GM12865 (cell line): ENCODE measurements around the gene PREX1.

Experiments used
- DNase-seq: peaks from one replicate; pipeline ENCODE4 v3.0.0; 2010; ENCODE audit warnings: low read depth
- H3K4me3 ChIP-seq: 2 replicates; pipeline ENCODE4 v1.5.1; 2011; ENCODE audit warnings: mild to moderate bottlenecking, low read depth, low read length, control low read depth
- CTCF ChIP-seq: IDR thresholded peaks from 2 replicates; pipeline ENCODE4 v1.5.1; 2011; ENCODE audit warnings: low read length, control low read depth, low read depth, inconsistent platforms; ENCODE audit not compliant: insufficient read depth; ENCODE audit errors: missing control alignments

The PREX1 gene

GRCh38 chr20:48728042-48728825, 99.6 kb downstream of the PREX1 start:
- no peak for DNase-seq
- no peak for TF ChIP-seq CTCF
- no peak overlapping the region for H3K4me3 ChIP-seq

GRCh38 chr20:48727226-48727625, 100.6 kb downstream of the PREX1 start:
- no peak for TF ChIP-seq CTCF
- no peak overlapping the region for H3K4me3 ChIP-seq
- DNase-seq, result no peak

- TF ChIP-seq CTCF, result no peak
- H3K4me3 ChIP-seq, result no peak overlapping the region
- DNase-seq, result peak; percentile 47
Observed at GRCh38 chr20:48725555-48725991, 102.2 kb downstream of the PREX1 start.

GRCh38 chr20:48724891-48725554, 102.8 kb downstream of the PREX1 start:
- no peak overlapping the region for H3K4me3 ChIP-seq
- no peak for DNase-seq
- no peak for TF ChIP-seq CTCF

DNA sequence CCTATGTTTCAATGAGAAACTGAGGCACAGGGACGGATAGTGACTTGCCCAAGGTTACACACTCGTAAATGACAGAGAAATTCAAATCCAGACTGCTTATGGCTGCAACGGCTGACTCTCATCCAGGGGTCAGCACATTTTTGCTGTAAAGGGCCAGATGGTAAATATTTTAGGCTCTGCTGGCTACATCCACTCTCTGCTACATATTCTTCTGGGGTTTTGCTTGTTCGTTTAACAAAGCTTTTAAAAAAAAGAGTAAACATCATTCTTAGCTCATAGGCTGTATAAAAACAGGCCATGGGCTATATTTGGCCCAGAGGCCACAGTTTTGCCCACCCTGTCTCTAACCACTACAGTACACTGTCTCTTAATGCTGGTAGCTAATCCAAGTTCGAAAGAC, 103.4 kb downstream of the PREX1 start:
- DNase-seq, result no peak
- H3K4me3 ChIP-seq, result no peak overlapping the region
- TF ChIP-seq CTCF, result no peak

DNA sequence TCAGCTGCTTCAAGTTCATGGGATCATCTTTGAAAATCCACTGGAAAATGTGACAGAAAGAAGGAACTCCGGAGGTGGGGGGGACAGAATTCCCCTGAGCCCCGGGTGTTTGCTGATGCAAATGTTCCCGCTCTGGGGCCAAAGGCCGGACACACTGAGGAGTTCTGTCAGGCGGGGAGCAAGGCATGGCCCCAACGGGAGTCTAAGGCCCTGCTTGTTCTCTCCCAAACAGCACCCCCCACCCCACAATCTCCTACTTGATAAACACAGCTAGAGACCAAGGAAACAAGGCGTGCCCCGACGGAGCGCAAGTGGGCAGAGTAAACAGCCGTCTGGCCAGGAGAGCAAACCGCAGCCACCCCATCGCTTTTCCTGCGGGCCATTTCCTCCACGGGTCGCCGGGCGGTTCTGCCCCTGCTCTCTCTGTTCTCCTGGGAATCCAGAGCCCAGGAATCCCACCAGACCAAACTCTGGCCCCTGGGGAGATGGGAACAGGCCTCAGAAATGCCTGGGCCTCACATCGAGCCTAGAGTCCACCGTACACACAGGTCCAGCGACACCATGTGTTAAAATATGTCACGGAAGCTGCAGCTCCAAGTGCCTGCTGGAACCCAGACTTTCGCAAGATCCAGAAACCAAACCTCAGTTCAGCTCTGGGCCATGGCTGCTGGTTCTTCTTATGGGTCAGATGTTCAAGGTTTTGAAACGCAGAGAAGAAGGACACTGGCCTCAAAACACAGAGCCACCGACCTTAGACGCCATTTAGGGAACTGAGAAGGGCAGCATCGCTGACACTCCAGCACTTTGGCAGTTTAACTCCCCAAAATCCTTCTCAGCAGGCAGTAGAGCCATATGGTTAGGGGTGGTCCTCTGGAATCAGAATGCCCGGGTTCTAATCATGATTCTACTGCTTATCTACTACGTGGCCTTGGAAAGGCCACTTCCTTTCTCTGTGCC, 104.2 kb downstream of the PREX1 start:
- H3K4me3 ChIP-seq, result no peak overlapping the region
- no peak for TF ChIP-seq CTCF
- no peak for DNase-seq
